AG10803 (cell line): ENCODE measurements around the gene CCL13.

Source experiments
- DNase-seq: peaks from one replicate; pipeline ENCODE4 v3.0.0; 2010; ENCODE audit warnings: low read depth
- H3K4me3 ChIP-seq: 2 replicates; pipeline ENCODE4 v1.5.1; 2011; ENCODE audit warnings: mild to moderate bottlenecking, low read length, control low read depth
- CTCF ChIP-seq: conservative IDR thresholded peaks from 2 replicates; pipeline ENCODE4 v1.5.1; 2011; ENCODE audit warnings: mild to moderate bottlenecking, low read length, control low read depth, inconsistent platforms

The CCL13 gene

GRCh38 chr17:34371405-34372100 lies 15.3 kb downstream of the CCL13 start:
- DNase-seq = no peak
- no peak overlapping the region for H3K4me3 ChIP-seq
- no peak for TF ChIP-seq CTCF

GRCh38 chr17:34374457-34374856 lies 18.2 kb downstream of the CCL13 start:
- no peak for TF ChIP-seq CTCF
- DNase-seq = no peak
- no peak overlapping the region for H3K4me3 ChIP-seq

GRCh38 chr17:34375426-34375997 lies 19.2 kb downstream of the CCL13 start:
- no peak for TF ChIP-seq CTCF
- DNase-seq = no peak
- H3K4me3 ChIP-seq = no peak overlapping the region

GRCh38 chr17:34377078-34377823 lies 21.0 kb downstream of the CCL13 start:
- DNase-seq = no peak
- no peak overlapping the region for H3K4me3 ChIP-seq
- no peak for TF ChIP-seq CTCF

- no peak overlapping the region for H3K4me3 ChIP-seq
- no peak for TF ChIP-seq CTCF
- DNase-seq = no peak
Measured at GRCh38 chr17:34378664-34379101, 22.4 kb downstream of the CCL13 start.

- peak; percentile 12 for DNase-seq
- H3K4me3 ChIP-seq = no peak overlapping the region
- TF ChIP-seq CTCF = no peak
Measured at GRCh38 chr17:34379868-34380267, 23.6 kb downstream of the CCL13 start.
